ENCODE measurements around the gene CDC14B.
A peak's percentile ranks its signal among the peaks of the same experiment; 100 is the strongest.

The CDC14B gene

DNA sequence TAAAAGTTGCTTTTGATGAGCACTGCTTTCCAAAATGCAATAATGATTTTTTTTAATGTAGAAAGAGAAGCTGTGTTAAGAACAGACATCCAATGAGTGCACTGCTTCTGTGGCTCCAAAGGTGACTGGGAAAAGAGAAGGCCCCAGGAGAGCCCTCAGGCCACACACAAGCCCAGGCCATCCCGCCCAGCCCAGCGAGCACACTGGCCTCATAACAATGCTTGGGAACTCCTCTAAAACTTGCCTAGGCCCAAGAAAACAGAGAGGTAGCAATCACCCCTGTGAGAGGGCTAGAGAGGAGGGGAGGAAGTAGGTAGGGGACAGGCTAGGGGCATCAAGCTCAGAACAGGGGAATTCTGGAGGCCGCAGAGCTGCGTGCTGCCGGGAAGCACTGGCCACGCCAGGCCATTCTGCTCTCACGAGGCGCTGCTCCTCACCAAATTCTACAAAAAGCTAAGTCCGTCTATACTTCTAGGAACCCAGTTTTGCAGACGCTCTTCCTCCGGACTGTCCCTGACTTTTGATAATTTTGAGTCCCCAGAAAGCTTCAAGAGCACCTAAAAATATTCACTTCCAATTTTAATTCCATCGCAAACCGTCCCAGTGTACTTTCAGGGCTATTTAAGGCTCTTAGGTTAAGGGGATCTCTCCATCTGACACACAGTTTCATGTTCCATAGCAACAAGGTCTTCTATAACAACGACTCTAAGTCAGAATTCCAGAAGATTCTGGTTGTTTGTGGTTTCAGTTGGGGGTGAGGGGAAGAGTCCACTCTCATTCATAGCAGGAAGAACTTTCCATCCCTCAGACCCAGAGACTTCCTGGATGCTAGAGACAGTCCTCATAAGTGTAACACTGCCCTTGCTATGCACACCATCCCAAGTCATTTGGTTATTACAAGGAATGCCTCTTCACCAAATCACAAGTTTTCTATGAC, 118.7 kb downstream of the CDC14B start:
- no peak for DNase-seq

DNA sequence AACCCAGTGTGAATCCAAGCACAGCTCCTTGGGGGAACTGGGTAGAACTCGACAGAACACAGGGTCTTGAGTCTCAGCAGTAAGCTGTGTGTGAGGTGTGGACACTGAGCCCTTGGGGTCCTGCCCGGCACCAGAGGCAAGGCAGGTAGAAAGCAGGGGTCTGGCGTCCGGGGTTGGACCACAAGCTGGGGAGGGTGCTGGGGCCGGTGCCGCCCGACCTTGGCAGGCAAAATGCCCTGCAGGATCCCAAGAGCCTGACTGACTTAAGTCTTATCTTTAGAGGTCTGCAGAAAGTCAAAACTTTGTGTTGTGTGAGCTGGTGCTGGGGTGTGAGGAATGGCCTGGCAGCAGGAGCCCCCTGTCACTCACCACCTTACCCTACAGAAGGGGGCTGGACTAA, 120.4 kb downstream of the CDC14B start:
- DNase-seq: no peak

DNA sequence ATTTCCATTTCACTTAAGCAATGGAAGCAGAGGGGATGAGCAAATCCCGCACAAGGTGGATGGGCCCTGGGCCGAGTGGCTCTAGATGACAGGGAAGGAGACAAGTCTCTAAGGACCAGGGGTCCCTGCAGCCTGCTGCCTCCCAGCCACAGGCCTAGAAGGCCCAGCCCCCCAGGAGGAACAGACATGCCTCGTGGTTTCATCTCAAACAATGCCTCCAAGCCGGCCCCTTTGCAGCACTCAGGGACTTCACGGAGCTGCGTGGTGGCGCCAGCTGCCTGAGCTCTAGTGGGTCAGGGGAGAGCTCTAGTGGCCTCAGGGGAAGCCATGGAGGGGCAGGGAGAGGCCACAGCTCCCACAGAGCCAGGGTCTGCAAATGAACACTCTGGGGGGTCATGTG, 120.8 kb downstream of the CDC14B start:
- no peak for DNase-seq

DNA sequence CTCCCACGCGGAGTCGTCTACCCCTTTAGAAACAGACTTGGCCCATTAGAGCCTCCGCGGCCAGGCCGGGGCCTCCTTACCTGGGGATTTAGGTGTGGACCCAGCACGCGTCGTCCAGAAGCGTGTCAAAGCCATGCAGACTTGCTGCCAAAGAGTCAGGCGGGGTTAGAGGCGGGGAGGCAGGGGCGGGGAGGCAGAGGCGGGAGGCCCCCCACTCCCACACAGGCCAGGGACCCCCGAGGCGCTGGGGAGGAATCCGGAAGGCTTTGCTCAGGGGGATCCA, 122.6 kb downstream of the CDC14B start:
- DNase-seq: no peak

DNA sequence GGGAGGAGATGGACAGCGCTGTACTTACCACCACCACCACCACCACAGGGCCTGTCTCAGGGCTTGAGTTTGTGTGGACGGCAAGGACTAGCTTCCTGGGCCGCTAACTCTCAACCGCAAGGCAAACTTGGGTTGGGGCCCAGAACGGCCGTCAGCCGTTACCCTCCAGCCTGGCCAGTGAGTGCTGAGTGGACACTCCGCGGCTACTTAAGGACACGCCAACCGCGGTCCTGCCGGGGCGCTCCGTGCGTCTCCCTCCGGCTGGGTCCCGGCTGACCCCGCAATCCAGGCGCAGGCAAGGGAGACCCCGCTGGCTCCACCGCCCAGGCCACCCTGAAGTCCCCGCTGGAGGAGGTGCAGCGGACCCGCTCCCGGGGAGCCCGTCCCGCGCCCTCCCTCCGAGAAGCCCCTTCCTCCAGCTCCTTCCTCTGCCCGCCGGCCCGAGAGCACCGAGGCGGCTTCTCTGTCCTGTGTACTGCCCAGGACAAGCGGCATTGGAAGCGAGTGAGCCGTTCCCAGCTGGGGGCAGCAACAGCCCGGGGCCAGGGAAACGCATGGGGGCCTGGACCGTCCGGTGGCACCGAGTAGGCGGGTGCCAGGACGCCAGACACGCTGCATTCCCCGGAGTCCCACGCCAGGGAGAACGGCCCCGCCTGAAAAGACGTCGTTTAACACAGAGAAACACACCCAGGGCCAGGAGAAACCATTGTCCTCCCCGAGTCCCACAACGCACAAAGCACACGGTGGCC, 123.1 kb downstream of the CDC14B start:
- no peak for DNase-seq

DNA sequence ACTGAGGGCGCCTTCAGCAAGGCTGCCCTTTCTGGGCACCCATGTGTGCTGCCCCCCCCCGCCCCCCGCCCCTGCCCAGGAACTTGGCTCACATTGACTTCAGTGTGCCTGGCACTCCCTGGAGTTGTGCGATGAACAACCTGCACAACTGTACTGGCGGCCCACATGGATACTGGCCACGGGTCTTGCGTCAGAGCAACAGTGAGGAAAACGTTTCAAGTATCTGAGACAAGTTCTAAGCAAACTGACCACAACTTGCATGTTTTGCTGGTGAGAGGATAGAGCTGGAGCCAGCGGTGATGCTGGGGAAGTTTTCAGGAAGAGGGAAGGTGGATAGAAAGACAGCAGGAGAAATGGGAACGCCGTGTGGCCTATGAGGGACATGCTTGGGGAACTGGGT, 124.3 kb downstream of the CDC14B start:
- no peak for DNase-seq

DNA sequence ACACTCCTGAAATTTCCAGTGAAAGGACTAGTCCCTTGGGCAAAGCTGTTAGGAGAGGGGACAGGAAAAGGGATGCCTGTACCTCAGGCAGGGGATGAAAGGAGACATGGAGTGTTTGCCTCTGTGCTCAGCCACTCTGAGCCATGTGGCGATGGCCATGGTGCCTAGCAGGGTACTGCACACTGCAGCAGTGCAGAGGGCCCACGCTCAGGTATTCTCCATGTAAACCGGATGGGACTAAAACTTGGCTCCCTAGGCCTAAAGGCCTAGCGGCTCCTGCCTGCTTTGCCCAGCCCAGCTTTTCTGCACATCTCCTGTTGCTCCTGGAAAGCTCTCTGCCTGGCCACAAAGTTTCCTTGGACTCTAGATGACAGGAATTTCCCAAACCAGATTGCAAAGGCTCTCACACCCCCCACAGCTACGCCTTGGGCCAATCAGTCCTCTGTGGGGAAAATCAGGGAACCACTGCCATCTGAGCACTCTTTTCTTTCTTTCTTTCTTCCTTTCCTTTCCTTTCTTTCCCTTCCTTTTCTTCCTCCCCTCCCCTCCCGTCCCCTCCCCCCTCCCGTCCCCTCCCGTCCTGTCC, 125.3 kb downstream of the CDC14B start:
- no peak for DNase-seq

DNA sequence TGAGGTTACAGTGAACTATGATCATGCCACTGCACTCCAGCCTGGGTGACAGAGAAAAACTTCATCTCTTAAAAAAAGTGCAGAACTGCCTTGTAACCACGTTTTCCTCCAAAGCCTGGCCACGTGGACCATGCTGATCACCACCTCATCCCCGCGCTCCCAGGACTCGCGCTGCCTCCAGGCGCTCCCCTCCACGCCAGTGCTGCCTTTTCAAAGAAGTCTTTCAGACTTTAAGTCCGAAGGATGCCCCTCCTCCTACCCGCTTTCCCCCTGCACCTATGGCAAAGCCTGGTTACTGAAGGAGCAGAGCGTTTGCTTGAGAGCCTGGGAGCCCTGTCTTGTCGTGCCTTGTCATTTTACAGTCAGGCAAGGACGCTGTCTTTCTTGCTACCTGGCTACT, 125.9 kb downstream of the CDC14B start:
- no peak for DNase-seq

DNA sequence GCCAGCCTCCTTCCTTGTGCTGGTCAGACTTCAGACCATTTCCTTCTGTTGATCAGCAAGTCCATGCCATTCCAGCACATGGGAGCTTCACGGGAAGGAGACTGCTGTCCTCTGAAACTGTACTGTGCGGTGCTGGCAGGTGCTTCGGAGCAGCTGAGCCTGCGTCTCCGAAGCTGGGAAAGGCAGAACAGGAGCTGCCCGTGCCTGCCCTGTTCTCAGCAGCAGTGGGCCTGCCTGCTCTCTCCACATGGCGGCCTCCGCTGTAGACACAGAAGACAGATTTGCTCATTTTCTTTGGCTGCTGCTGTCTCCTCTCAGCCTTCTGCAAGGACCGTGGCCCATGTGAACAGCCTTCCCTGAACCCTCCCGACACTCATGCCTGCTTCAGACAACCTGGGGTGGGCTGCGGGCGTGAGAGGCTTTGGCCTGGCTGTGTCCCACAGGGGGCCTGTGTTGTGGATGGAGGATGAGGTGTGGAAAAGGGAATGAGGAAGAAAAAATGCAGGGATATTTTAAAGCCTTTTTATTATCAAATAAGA, 126.6 kb downstream of the CDC14B start:
- no peak for DNase-seq

DNA sequence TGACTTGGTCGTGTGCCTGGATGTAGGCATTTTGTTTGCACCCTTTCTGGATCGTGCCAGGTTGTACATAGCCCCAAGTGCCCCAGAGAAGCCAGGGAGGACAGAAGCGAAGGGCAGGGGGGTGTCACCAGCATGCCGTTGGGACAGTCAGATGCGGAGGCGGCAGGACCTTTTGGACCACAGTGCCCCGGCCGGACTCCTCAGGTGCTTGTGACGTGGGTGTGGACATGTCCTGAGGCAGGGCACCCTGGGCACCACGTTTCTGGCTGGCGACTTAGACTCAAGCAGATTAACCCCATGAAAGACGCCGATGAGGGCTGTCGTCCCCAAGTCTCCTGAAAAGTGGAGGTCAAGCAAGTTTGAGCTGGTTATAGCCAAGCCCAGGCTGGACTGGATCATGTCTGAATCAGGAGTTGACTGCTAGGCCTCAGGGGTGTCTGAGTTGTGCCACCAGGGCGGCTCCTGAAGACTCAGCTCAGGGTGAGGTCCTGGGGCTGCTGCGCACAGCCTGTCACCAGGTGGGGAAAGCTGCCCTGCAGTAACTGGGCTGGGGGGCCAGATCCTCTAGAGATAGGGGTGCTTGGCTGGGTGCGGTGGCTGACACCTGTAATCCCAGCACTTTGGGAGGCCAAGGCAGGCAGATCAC, 127.6 kb downstream of the CDC14B start:
- DNase-seq: peak in 1 of 2 experiments; percentile 38

DNA sequence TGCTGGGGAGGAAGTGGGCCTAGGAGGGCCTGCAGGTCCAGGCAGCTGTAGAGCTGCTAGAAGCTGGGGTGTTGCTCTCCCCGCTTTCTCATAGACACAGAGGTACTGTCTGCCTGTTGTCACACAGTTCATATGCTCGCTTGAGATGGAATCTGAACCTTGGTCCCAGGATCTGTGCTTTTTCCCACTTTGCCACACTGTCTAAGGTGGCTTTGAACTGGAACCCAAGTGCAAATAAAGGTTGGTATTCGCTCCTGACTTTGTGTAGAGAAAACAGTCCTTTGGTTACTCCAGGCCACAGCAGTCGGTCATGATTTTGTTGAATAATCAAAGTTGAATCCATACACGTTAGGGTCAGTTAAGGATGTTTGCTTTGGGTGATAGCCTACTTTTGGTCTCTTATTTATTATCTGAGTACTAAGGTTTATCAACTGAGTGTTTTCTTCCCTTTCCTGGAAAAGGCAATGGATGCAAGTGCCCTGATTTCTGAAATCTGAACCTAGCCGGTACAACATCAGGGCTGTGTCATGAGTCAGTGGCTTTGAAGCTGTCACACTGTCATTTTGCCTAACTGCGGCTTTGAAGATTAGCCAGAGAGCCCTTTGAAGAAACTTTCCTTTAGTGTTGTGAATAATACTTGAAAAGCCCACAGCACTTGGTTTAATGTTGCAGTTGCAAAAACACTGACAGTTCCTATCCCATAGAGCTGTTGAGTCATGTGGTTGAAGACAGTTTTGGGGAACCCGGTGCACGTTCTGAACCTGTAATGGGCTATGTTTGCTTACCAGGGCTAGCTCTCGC, 128.4 kb downstream of the CDC14B start:
- peak; percentile 38 to 52 for DNase-seq

DNA sequence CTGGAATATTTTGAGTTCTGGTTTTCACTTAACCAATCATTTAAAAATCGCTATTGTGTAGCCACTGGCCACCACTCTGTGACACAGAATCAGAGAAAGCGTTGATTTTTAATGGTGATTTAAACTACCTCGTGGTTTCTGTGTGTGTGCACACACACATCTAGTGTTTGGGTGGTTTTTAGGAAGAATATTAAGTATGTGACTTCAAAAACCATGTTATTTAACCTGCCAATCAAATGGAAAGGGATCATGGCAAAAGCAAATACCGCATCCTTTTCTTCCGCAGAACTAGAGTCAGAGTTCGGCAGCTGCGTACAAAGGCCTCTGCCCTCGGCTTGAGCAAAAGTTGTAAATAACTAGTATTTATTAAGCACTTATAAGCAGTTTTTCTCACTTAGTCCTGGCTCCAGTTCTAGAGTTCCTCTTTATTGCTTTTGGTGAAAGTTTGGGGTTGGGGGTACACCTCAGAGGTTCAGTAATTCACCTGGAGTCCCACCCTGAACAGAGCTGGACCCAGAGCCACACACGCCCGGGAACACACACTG, 129.0 kb downstream of the CDC14B start:
- DNase-seq: no peak

DNA sequence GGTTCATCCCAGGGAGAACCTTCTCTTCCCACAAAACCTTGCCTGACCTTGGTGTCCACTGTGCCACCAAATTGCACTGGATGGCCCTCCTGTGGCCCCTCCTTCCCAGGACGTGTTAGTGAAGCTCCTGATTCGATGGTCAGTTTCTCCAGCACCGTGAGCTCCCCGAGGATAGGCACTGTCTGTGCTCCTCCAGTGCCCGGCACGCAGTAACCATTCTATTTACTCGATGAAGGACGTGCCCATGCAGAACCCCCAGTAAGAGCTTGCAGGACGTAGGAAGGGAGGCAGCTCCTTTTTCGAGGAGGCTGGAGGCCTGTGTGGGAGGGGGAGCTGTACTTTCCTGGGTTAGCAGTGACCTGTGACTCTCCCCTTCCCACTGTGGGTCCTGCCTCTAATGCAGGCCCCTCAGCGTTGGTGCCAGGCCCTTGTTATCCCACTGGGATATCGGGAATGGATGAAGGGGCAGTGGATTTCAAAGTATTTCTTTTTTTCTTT, 130.1 kb downstream of the CDC14B start:
- no peak for DNase-seq

DNA sequence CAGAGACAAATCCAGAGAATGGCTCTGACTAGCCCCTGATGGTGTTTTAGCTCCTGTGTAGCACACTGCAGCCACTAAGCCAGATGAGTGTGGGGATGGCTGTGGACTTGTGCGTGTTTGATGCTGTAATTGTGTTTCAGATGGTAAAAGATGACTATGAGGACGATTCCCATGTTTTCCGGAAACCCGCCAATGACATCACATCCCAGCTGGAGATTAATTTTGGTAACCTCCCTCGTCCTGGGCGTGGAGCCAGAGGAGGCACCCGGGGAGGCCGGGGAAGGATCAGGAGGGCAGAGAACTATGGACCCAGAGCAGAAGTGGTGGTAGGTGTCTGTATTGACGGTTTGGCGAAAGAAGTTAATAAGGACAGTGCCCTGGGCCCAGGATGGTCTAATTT, 131.7 kb downstream of the CDC14B start:
- DNase-seq: no peak

DNA sequence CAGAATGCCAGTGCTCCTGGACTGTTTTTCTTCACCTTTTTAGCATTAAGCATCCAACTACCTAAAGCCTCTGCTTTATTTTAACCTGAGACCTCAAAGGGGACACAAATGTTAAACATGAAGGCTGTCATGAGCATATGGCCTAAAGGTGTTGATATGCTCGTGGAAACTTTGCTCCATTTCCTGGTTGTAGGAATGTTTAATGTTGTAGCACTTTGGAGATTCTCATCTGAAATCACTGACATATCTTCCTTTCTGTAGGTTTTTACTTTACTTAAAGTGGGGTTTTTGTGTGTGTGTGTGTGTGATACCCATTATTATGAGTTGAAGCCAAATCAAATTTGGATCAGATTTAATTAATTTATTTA, 132.6 kb downstream of the CDC14B start:
- no peak for DNase-seq

DNA sequence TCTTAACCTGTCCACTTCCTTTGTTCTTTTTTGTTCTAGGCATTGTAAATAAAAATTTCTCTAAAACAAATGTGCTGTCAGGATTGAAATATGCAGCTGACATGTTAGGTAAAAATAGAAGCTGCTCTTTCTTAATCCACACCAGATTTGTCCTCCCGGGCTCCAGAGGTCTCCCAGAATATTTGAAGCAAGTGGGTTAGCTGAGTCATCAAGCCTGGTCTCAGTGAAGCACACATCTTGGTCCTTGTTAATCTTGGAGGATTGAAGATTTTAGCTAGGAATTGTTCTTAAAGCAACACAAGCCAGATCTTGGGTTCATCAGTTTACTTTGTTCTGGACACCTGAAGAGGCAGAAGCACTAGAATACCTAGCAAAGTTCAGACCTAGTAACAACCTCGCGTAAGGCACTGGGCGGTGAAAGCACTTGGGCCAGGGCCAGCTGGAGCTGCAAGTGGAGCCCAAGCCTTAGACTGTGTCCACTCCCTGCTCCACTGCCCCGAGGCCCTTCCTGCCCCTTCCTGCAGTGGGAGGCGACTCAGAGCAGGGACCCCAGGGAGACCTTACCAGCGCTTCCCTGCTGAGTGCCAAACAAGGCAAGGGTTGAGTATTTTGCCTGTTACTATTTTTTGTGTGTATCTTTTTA, 133.1 kb downstream of the CDC14B start:
- DNase-seq: no peak

DNA sequence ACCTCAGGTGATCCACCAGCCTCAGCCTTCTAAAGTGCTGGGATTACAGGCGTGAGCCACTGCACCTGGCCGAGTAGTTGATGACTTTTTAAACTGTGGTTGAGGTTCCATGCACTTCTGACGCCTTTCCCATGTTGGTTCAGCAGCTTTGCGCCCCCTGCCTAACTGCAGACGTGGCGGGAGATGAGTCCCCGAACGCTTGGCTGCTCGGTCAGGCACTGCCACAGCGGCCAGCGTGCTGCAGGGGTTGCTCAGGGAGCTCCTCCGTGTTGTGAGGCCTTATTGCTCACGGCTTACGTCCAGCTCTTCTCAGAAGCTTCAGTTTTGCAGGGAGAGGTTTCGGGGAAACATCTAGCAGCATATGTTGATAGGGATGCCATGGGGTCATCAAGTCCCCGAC, 134.4 kb downstream of the CDC14B start:
- no peak for DNase-seq

DNA sequence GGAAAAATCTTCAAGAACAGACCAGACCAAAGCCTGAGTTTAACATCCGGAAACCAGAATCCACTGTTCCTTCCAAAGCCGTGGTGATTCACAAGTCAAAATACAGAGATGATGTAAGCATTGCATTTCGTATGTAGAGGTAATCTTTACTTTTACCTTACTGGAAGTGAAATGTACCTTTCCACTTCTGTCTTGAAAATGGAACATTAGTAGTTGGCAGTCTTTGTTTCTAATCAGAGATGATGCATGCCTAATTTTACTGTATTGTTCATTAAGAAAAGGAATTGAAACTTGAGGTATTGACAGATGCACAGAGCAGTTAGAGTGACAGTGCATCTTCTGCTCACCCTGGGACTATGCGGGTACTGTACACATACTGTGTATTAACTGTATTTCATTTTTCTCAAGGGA, 135.1 kb downstream of the CDC14B start:
- DNase-seq: no peak

DNA sequence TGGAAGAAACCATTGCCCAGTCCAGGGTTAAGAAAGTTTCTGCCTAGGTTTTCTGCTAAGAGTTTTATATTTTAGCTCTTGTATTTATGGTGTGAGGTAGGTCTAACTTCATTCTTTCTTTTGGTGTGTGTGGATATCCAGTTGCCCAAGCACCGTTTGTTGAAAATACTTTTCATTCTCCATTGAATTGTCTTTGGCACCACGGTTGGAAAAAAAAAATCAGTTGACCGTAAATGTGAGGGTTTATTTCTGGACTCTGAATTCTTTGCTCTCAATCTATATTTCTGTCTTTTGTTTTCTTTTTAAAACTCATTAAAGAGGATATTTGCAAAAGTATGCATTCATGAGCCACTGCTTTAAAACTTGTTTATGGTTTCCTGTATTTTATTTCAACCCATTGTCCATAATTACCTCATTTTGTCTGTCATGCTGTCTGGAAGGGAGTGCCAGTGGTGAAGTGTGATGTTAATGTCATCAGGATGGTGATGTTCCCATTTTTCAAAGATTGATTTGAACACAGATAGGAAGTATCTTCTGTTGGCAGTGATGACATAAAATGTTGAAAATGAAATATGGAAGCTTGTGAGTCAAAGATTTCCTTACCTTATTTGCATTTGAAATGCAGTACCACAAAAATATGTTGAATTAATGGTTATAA, 135.8 kb downstream of the CDC14B start:
- DNase-seq: no peak

DNA sequence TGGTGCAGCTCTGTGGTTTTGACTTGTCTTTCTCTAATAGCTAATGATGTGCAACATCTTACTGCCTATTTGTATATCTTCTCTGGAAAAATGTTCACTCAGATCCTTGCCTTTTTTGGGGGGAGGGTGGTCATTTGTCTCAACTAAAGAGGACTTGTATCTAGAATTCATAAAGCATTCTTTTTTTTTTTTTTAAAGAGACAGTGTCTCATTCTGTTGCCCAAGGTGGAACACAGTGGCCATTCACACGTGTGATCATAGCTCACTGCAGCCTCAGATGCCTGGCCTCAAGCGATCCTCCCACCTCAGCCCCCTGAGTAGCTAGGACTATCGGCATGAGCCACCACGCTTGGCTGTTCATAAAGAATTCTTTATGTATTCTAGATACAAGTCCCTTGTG, 136.4 kb downstream of the CDC14B start:
- no peak for DNase-seq

DNA sequence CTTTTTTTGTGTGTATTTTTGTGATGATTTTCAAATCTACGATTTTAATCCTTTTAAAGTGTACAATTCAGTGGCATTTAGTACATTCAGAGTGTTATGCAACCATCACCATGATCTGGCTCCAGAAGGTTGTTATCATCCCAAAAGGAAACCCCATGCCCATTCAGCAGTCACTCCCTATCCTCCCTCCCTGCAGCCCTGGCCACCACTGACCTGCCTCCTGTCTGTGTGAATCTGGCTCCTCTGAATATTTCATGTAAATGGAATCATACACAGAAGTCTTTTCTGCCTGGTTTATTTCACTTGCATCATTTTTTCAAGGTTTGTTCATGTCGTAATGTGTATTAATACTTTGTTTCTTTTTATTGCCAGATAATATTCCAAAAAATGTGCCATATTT, 137.2 kb downstream of the CDC14B start:
- DNase-seq: no peak

Data from activated T-cell treated with anti-CD3 and anti-CD28 coated beads, Interleukin-2, amount 50 U/mL, for 48 hours (primary cell).